HCT116 (cell line): ENCODE measurements around the gene POU4F1. TPM values are rescaled to one million over a fixed set of nuclear protein-coding genes. Genes with fewer than 3 reads are reported as not detected.

Source experiments
- ATAC-seq: fragments of 200-7000 bp; cut with Tn5 transposase; 2 replicates; pipeline ENCODE4 v1.9.1; 2020; ENCODE audit warnings: mild to moderate bottlenecking, moderate library complexity
- BruUV-seq: library from RNA; stranded (reverse); fragments of 400-500 nt; replicated peaks from 2 replicates; lab custom pipeline; 2021; lab: Mats Ljungman, UMichigan
- CTCF ChIA-PET: fragments of 300-600 bp; sonication (Branson Sonifier 250); formaldehyde crosslinking; loops from one replicate; lab custom pipeline; 2021; ENCODE audit warnings: antibody characterized with exemption; lab: Charles Lee
- POLR2A ChIA-PET: fragments of 300-600, 350-600 bp; sonication (Branson Sonifier 250); formaldehyde crosslinking; loops from one replicate; lab custom pipeline; 2021; ENCODE audit warnings: antibody characterized with exemption; lab: Charles Lee
- RAD21 ChIA-PET, 2 experiments: fragments of 300-600 bp; sonication (Branson Sonifier 250); formaldehyde crosslinking; loops; one replicate each; lab custom pipeline; 2023; ENCODE audit warnings: low total read pairs in 2 of 2; ENCODE audit not compliant: uncharacterized antibody in 2 of 2, unreplicated experiment in 2 of 2, low non-redundant PET in 1 of 2; lab: Charles Lee
- DNase-seq: peaks from one replicate; pipeline ENCODE4 v3.0.0-alpha.2; 2010; ENCODE audit warnings: low read depth, low spot score
- H2AFZ ChIP-seq: fragments of 200-600 bp; shearing (Covaris generic), sonication (generic); 2 replicates; pipeline ENCODE4 v1.6.1; 2017; ENCODE audit warnings: low read depth, mixed run types, mixed read lengths, antibody characterized with exemption, low read length; ENCODE audit not compliant: poor library complexity, severe bottlenecking
- H3K27ac ChIP-seq: 2 replicates; pipeline ENCODE4 v1.5.1; 2012; ENCODE audit warnings: low read depth, low read length
- H3K27me3 ChIP-seq: fragments of 200-600 bp; sonication (generic); 2 replicates; pipeline ENCODE4 v1.6.1; 2016; ENCODE audit warnings: mixed run types, low read length, mixed read lengths; ENCODE audit not compliant: insufficient read depth
- H3K36me3 ChIP-seq, 2 experiments: fragments of 200-500 bp in 1 of 2; fragments of 200-600 bp in 1 of 2; sonication (Bioruptor generic) in 1 of 2; sonication (generic) in 1 of 2; 2 replicates each; pipeline versions ENCODE4 v1.5.1 to v1.6.1; 2014 to 2016; ENCODE audit warnings: low read length in 2 of 2, inconsistent platforms in 1 of 2, mixed read lengths in 1 of 2, mixed run types in 1 of 2; ENCODE audit not compliant: insufficient read depth in 2 of 2, control insufficient read depth in 1 of 2
- H3K4me1 ChIP-seq, 2 experiments: fragments of 200-600 bp in 1 of 2; sonication (generic) in 1 of 2; 2 replicates each; pipeline versions ENCODE4 v1.5.1 to v1.6.1; 2012 to 2017; ENCODE audit warnings: low read length in 2 of 2, inconsistent platforms in 1 of 2, mild to moderate bottlenecking in 1 of 2, mixed read lengths in 1 of 2, mixed run types in 1 of 2, moderate library complexity in 1 of 2; ENCODE audit not compliant: insufficient read depth in 2 of 2, control insufficient read depth in 1 of 2
- H3K4me2 ChIP-seq: fragments of 200-600 bp; sonication (generic); 2 replicates; pipeline ENCODE4 v1.6.1; 2017; ENCODE audit warnings: mixed run types, low read length, mixed read lengths
- H3K4me3 ChIP-seq, 2 experiments: fragments of 200-600 bp in 1 of 2; sonication (generic) in 1 of 2; replicated peaks in 1 of 2; 2 replicates each; pipeline ENCODE4 v1.5.1; 2011 to 2016; ENCODE audit warnings: low read length in 2 of 2, control low read depth in 1 of 2, low read depth in 1 of 2, mild to moderate bottlenecking in 1 of 2, mixed read lengths in 1 of 2, mixed run types in 1 of 2
- H3K79me2 ChIP-seq: fragments of 200-600 bp; sonication (generic); 2 replicates; pipeline ENCODE4 v1.6.1; 2017; ENCODE audit warnings: mild to moderate bottlenecking, mixed run types, low read length, moderate library complexity, mixed read lengths; ENCODE audit not compliant: insufficient read depth
- H3K9ac ChIP-seq: fragments of 200-600 bp; sonication (generic); 2 replicates; pipeline ENCODE4 v1.6.1; 2016; ENCODE audit warnings: low read length, mixed read lengths
- H3K9me2 ChIP-seq: fragments of 200-600 bp; sonication (generic), shearing (Covaris generic); 2 replicates; pipeline ENCODE4 v1.6.1; 2017; ENCODE audit warnings: mixed run types, mild to moderate bottlenecking, moderate library complexity; ENCODE audit not compliant: insufficient read depth
- H3K9me3 ChIP-seq, 2 experiments: fragments of 200-500 bp in 1 of 2; fragments of 200-600 bp in 1 of 2; sonication (Bioruptor generic) in 1 of 2; sonication (generic) in 1 of 2; 2 replicates each; pipeline ENCODE4 v1.6.1; 2014 to 2017; ENCODE audit warnings: low read length in 2 of 2, mixed read lengths in 2 of 2, inconsistent platforms in 1 of 2, low read depth in 1 of 2, mild to moderate bottlenecking in 1 of 2, mixed run types in 1 of 2, moderate library complexity in 1 of 2; ENCODE audit not compliant: control insufficient read depth in 1 of 2, insufficient read depth in 1 of 2
- H4K20me1 ChIP-seq: fragments of 200-600 bp; sonication (generic), shearing (Covaris generic); 2 replicates; pipeline ENCODE4 v1.6.1; 2017; ENCODE audit warnings: mixed run types, mild to moderate bottlenecking, moderate library complexity; ENCODE audit not compliant: insufficient read depth
- CBX3 ChIP-seq: IDR thresholded peaks from 2 replicates; pipeline ENCODE4 v1.6.1; 2012; ENCODE audit warnings: low read depth
- CEBPB ChIP-seq: IDR thresholded peaks from 2 replicates; pipeline ENCODE4 v1.6.1; 2012; ENCODE audit warnings: low read depth
- EGR1 ChIP-seq: IDR thresholded peaks from 2 replicates; pipeline ENCODE4 v1.6.1; 2012; ENCODE audit warnings: low read depth
- EZH2phosphoT487 ChIP-seq: fragments of 200-600 bp; IDR thresholded peaks from 2 replicates; pipeline ENCODE4 v1.6.1; 2018; ENCODE audit warnings: antibody characterized with exemption, borderline replicate concordance
- RAD21 ChIP-seq: IDR thresholded peaks from 2 replicates; pipeline ENCODE4 v1.6.1; 2012; ENCODE audit warnings: low read depth, mild to moderate bottlenecking
- intact Hi-C: fragments of 100-400 bp; cut with micrococcal nuclease; formaldehyde crosslinking; loops from 2 replicates; pipeline ENCODE4 v1.10.0; 2022
- total RNA-seq: library from RNA; stranded (reverse); gene quantifications from one replicate; pipeline ENCODE4 v1.2.1, GENCODE V29; 2021; ENCODE audit not compliant: unreplicated experiment
- TF ChIP-seq, protein P1 (sequence below): IDR thresholded peaks from 2 replicates; pipeline ENCODE4 v1.6.1; 2012; ENCODE audit warnings: low read depth
- TF ChIP-seq, protein P2 (sequence below), 3 experiments: fragments of 200-600 bp in 1 of 3; sonication (generic) in 1 of 3; IDR thresholded peaks in 2 of 3; conservative IDR thresholded peaks in 1 of 3; 2 replicates each; pipeline ENCODE4 v1.5.1; 2012 to 2017; ENCODE audit warnings: low read depth in 2 of 3, low read length in 2 of 3, antibody characterized with exemption in 1 of 3, borderline replicate concordance in 1 of 3, control low read depth in 1 of 3, mild to moderate bottlenecking in 1 of 3, mixed read lengths in 1 of 3, mixed run types in 1 of 3, moderate library complexity in 1 of 3; ENCODE audit not compliant: insufficient read depth in 1 of 3

The POU4F1 gene
- total RNA-seq, 1 experiment from 2014 or later = not detected

DNA sequence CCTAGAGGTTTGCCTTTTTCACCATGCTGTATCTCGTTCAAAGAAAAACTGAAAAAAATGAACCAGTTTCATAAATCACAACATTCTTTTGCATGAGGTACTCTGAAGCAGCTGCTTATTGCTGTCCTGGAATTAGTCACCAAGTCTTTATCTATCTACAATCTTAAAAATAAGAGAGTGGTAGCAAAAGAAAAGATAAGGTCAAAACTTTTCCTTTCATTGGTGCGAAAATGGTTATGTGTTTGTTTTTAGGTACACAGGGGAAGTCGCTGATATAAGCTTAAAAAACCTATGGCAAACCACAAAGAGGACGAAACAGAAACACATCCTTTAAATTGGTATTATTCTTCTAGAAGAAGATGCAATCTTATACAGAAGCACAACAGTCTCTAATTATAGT is 34.9 kb upstream of the POU4F1 start:
- Histone ChIP-seq H3K36me3 (peaks cover 16 to 17% of the 10 kb centered on the region in 2 experiments), H3K9me2 (no peaks in the 10 kb centered on the region), H3K27me3 (no peaks in the 10 kb centered on the region), H3K27ac (no peak overlapping the region), H3K9me3 (no peaks in the 10 kb centered on the region), H4K20me1 (no peaks in the 10 kb centered on the region), H3K9ac (no peak overlapping the region), H3K79me2 (peaks cover 29% of the 10 kb centered on the region), H3K4me2 (no peak overlapping the region), H3K4me1 (no peaks in the 10 kb centered on the region), H2AFZ (no peak overlapping the region), H3K4me3 (no peak overlapping the region)
- ChIA-PET RAD21 (no interaction called here), POLR2A (no interaction called here), CTCF (no interaction called here)
- intact Hi-C loops = no loop called here
- ATAC-seq = no peak
- no peak for DNase-seq
- BruUV-seq = TSS peak; percentile 8
- TF ChIP-seq CEBPB (no peak), RAD21 (no peak), CBX3 (no peak), EZH2phosphoT487 (no peak)
- TF ChIP-seq, protein P1, sequence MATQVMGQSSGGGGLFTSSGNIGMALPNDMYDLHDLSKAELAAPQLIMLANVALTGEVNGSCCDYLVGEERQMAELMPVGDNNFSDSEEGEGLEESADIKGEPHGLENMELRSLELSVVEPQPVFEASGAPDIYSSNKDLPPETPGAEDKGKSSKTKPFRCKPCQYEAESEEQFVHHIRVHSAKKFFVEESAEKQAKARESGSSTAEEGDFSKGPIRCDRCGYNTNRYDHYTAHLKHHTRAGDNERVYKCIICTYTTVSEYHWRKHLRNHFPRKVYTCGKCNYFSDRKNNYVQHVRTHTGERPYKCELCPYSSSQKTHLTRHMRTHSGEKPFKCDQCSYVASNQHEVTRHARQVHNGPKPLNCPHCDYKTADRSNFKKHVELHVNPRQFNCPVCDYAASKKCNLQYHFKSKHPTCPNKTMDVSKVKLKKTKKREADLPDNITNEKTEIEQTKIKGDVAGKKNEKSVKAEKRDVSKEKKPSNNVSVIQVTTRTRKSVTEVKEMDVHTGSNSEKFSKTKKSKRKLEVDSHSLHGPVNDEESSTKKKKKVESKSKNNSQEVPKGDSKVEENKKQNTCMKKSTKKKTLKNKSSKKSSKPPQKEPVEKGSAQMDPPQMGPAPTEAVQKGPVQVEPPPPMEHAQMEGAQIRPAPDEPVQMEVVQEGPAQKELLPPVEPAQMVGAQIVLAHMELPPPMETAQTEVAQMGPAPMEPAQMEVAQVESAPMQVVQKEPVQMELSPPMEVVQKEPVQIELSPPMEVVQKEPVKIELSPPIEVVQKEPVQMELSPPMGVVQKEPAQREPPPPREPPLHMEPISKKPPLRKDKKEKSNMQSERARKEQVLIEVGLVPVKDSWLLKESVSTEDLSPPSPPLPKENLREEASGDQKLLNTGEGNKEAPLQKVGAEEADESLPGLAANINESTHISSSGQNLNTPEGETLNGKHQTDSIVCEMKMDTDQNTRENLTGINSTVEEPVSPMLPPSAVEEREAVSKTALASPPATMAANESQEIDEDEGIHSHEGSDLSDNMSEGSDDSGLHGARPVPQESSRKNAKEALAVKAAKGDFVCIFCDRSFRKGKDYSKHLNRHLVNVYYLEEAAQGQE = no peak

DNA sequence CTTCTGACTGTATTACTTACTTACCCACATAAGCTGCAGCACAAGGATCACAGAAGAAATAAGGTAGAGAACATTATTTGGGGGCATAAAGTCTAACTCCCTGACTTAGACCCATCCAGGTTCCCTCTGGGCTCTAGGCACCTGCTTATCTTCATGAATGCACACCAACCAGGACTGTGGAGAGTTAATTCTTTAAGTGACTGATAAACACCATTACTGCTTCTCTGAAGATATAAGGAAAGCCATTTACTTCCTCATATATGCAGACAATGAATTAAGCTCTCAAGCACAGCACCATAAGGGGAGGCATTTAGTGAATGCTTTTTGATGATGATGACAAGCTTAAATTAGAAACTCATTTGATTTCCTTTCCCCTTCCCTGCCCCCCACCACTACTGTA is 33.1 kb upstream of the POU4F1 start:
- H3K9me2 ChIP-seq = no peaks in the 10 kb centered on the region
- peaks cover 16% of the 10 kb centered on the region for H3K79me2 ChIP-seq
- no peaks in the 10 kb centered on the region for H3K4me1 ChIP-seq
- no peak overlapping the region for H3K4me2 ChIP-seq
- peaks cover 14 to 17% of the 10 kb centered on the region in 2 experiments for H3K36me3 ChIP-seq
- ChIA-PET CTCF (no interaction called here), RAD21 (no interaction called here), POLR2A (no interaction called here)
- H3K27me3 ChIP-seq = no peaks in the 10 kb centered on the region
- no peaks in the 10 kb centered on the region; the same call in 1 of the 2 replicates for H4K20me1 ChIP-seq
- no peaks in the 10 kb centered on the region for H3K9me3 ChIP-seq
- intact Hi-C loops = no loop called here
- TF ChIP-seq, protein P2, sequence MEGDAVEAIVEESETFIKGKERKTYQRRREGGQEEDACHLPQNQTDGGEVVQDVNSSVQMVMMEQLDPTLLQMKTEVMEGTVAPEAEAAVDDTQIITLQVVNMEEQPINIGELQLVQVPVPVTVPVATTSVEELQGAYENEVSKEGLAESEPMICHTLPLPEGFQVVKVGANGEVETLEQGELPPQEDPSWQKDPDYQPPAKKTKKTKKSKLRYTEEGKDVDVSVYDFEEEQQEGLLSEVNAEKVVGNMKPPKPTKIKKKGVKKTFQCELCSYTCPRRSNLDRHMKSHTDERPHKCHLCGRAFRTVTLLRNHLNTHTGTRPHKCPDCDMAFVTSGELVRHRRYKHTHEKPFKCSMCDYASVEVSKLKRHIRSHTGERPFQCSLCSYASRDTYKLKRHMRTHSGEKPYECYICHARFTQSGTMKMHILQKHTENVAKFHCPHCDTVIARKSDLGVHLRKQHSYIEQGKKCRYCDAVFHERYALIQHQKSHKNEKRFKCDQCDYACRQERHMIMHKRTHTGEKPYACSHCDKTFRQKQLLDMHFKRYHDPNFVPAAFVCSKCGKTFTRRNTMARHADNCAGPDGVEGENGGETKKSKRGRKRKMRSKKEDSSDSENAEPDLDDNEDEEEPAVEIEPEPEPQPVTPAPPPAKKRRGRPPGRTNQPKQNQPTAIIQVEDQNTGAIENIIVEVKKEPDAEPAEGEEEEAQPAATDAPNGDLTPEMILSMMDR (IDR thresholded peaks at IDR 0.05 in 2 of 3, conservative IDR thresholded peaks at IDR 0.05 in 1 of 3; ENCODE audit: borderline replicate concordance in 1 of 3, insufficient read depth in 1 of 3, low read depth in 2 of 3, low read length in 2 of 3) = no peak
- no peak for TF ChIP-seq EGR1
- H3K4me3 ChIP-seq = no peak overlapping the region
- DNase-seq (no peak), ATAC-seq (no peak)
- no TSS peak for BruUV-seq
- no peak overlapping the region for H2AFZ ChIP-seq
- H3K9ac ChIP-seq = no peak overlapping the region
- no peak overlapping the region for H3K27ac ChIP-seq
